ENCODE measurements around the gene KCNK1. TPM values are rescaled to one million over a fixed set of nuclear protein-coding genes. Genes with fewer than 3 reads are reported as not detected.
"Not testable (repeated sequence)": the region's sequence is repeated elsewhere in the genome, so short reads cannot be mapped to it uniquely, and the experiment has no call there.

The KCNK1 gene
- total and polyA plus RNA-seq, 2 of the 4 experiments (the other 2 are of a cell fraction) = 0.90 to 1.6 TPM

GRCh38 chr1:233619414-233619813, 5.5 kb downstream of the KCNK1 start:
- DNase-seq; H3K4ac ChIP-seq (ENCODE audit: low read depth, low read length); H4K8ac ChIP-seq (ENCODE audit: low read depth in 2 of 2, low read length in 2 of 2); H3K4me2 ChIP-seq (ENCODE audit: low read depth, low read length); H2BK5ac ChIP-seq (ENCODE audit: low read depth, low read length, poor library complexity, severe bottlenecking); dilution Hi-C loops (cut with HindIII; ENCODE audit: low sequenced_read_pairs, unreplicated experiment); H3K14ac ChIP-seq (replicated peaks; ENCODE audit: low read depth, low read length); BruUV-seq (replicated peaks); H2AK9ac ChIP-seq (replicated peaks; ENCODE audit: low read depth, low read length, poor library complexity); ATAC-seq (ENCODE audit: low read depth); H3K4me1 ChIP-seq (ENCODE audit: control insufficient read depth, insufficient read depth, low read length); POLR2A ChIA-PET (ENCODE audit: unreplicated experiment); H3K9ac ChIP-seq (ENCODE audit: low read depth, low read length); H4K20me1 ChIP-seq (ENCODE audit: insufficient read depth, low read length); CTCF ChIA-PET; H2AK5ac ChIP-seq (ENCODE audit: low read depth, low read length); H2BK15ac ChIP-seq (ENCODE audit: low read depth, low read length); H3K9me3 ChIP-seq (ENCODE audit: control insufficient read depth, insufficient read depth, low read length); intact Hi-C loops (cut with micrococcal nuclease); H3K79me1 ChIP-seq (ENCODE audit: low read depth in 1 of 2, low read length in 2 of 2); H3K4me3 ChIP-seq (ENCODE audit: insufficient read depth, low read depth, low read length); H3K36me3 ChIP-seq (ENCODE audit: control insufficient read depth, insufficient read depth, low read length); H2BK120ac ChIP-seq (ENCODE audit: low read depth, low read length); H3K56ac ChIP-seq (ENCODE audit: extremely low read depth, insufficient read depth, low read length); in situ Hi-C loops (cut with MboI; ENCODE audit: low sequenced_read_pairs); H3K27ac ChIP-seq (ENCODE audit: insufficient read depth, low read length); H4K91ac ChIP-seq (ENCODE audit: insufficient read depth, low read depth, low read length); H2AFZ ChIP-seq (replicated peaks; ENCODE audit: low read length, poor library complexity); H3K9me1 ChIP-seq (ENCODE audit: insufficient read depth, low read length); H3K18ac ChIP-seq (ENCODE audit: low read depth, low read length); H4K5ac ChIP-seq (ENCODE audit: low read depth, low read length); H3K27me3 ChIP-seq (ENCODE audit: control insufficient read depth, insufficient read depth, low read length); H2BK20ac ChIP-seq (ENCODE audit: low read depth, low read length); H3K23ac ChIP-seq (ENCODE audit: low read depth, low read length): not testable (repeated sequence)
- no CpG with 5 or more reads among the region's 7 CpGs for WGBS, 2 experiments (ENCODE audit: extremely low coverage in 2 of 2, insufficient read length in 1 of 2)

Measured in IMR-90 (cell line).